AG09309 (cell line): ENCODE results near the gene PIK3R6.

Experiments used
- DNase-seq: peaks from one replicate; pipeline ENCODE4 v3.0.0-alpha.2; 2010; ENCODE audit warnings: low read depth
- H3K4me3 ChIP-seq: 2 replicates; pipeline ENCODE4 v1.5.1; 2011; ENCODE audit warnings: mild to moderate bottlenecking, low read depth, low read length, moderate library complexity; ENCODE audit not compliant: control insufficient read depth
- TF ChIP-seq, protein P1 (sequence below): IDR thresholded peaks from 2 replicates; pipeline ENCODE4 v1.5.1; 2011; ENCODE audit warnings: mild to moderate bottlenecking, low read depth, low read length, inconsistent platforms; ENCODE audit not compliant: insufficient read depth, control insufficient read depth; ENCODE audit errors: missing control alignments

PIK3R6 gene

DNA sequence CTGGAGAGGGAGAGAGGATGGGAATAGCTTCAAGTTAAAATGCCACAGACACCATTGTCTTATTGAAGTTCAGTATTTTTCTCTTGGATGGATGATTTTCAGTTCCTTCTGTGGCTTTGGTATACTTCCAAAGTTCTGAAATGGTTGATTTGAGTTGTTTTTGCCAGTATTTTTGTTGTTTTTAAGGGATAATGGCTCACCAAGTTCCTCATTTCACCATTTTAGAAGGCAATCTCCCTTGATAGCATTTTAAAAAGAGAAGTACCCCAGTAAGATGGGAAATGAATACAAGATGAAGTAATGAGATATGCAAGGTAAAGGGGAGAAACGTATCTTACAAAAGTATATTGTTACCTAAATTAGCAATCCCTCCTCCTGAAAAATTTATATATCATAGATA lies 90.6 kb downstream of the PIK3R6 start:
- TF ChIP-seq, protein P1, sequence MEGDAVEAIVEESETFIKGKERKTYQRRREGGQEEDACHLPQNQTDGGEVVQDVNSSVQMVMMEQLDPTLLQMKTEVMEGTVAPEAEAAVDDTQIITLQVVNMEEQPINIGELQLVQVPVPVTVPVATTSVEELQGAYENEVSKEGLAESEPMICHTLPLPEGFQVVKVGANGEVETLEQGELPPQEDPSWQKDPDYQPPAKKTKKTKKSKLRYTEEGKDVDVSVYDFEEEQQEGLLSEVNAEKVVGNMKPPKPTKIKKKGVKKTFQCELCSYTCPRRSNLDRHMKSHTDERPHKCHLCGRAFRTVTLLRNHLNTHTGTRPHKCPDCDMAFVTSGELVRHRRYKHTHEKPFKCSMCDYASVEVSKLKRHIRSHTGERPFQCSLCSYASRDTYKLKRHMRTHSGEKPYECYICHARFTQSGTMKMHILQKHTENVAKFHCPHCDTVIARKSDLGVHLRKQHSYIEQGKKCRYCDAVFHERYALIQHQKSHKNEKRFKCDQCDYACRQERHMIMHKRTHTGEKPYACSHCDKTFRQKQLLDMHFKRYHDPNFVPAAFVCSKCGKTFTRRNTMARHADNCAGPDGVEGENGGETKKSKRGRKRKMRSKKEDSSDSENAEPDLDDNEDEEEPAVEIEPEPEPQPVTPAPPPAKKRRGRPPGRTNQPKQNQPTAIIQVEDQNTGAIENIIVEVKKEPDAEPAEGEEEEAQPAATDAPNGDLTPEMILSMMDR = no peak
- no peak for DNase-seq
- no peak overlapping the region for H3K4me3 ChIP-seq

DNA sequence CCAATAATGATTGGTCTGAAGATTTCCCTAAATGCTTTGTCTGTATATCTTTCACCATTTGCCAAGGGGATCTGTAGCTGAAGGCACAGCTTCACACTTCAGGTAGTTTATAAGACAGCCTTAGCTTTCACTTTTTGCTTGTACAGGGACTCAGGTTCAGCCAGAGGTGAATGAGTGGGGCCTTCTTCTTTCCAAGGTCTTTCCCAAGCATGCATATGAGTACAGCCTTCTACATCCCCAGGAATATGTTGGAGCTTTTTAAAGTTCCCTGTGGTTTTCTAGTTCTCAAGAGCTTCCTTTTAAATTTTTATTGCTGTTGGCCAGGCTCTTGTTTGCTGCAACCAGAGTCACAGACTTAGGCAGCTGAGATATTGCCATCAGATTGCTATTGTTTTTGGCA lies 91.2 kb downstream of the PIK3R6 start:
- DNase-seq = no peak
- no peak overlapping the region for H3K4me3 ChIP-seq
- TF ChIP-seq, protein P1 = no peak

DNA sequence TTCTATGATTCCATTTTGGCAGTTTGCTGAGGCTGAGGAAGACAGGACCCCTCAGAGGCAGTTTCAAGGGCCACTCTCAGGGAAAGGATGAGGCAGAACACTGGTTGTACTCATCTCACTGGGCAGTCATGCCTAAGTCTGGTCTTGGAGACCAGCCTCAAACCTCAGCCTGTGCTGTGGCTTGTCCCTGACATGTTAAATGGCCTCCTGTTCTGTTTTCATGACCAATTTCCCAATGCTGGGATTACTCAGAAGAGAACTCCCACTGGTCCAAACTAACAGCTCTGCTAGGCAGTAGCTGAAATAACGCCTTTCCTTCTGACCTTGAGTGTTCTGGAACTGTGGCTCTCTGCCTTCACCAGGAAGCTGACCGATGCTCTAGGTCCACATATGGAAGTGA lies 100.7 kb downstream of the PIK3R6 start:
- TF ChIP-seq, protein P1 = no peak
- DNase-seq = no peak
- no peak overlapping the region for H3K4me3 ChIP-seq

DNA sequence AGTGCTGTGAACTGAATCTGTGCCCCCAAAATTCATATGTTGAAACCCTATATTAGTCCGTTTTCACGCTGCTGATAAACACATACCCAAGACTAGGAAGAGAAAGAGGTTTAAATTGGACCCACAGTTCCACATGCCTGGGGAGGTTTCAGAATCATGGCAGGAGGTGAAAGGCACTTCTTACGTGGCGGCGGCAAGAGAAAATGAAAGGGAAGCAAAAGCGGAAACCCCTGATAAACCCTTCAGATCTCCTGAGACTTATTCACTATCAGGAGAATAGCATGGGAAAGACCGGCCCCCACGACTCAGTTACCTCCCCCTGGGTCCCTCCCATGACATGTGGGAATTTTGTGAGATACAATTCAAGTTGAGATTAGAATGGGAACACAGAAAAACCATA lies 105.5 kb downstream of the PIK3R6 start:
- no peak overlapping the region for H3K4me3 ChIP-seq
- TF ChIP-seq, protein P1 = no peak
- no peak for DNase-seq

DNA sequence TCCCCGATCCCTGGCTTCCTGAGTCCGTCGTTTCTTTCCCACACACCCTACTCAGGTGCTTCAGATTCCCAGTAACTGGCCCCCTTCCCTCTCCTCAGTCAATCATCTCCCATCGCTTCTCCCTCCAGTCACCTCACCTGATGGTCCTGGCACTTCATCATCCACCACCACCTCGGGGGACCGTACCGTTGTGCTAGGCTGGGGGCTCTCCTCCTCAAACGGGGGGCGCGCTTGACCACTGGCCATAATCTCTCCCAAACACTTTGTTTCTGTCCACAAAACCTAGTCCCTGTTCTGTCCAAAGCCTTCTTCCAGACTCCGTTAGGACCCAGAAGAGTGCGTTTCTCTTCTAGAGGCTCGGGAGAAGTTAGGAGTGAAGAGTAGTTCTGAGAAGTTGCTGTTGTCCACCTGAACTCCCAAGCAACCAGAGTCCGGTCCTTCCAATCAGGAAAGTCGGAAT lies 109.3 kb downstream of the PIK3R6 start, which contains the start of gene SPDYE4:
Gene SPDYE4 (minus strand): TSS at position 410 of the 460 bp plus-strand sequence. CDS start 164 bp downstream, at position 246.
- TF ChIP-seq, protein P1 = no peak
- DNase-seq = no peak

DNA sequence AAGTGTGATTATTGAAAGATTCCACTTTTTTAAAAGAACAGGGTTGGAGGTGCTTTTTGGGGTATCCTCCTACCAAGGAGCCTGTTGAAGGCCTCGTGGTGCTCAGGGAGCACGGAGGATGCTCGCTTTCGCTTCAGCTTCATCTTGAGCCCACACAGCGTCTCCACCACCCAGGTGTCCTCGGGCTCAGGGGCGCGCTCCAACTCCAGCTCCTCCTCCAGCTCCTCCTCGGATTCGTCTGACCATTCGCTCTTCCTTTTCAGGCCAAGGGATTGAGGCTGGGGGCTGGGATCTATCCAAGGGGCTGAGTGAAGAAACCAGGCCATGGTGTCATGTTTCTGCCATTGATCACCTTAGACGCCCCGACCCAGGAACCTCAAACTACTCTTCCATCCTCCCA lies 110.3 kb downstream of the PIK3R6 start:
- no peak overlapping the region for H3K4me3 ChIP-seq
- TF ChIP-seq, protein P1 = no peak
- DNase-seq = no peak

More for the DNA sequence above, 109.3 kb downstream of the PIK3R6 start, which contains the start of gene SPDYE4:
- no peak within 1 kb of the TSS for H3K4me3 ChIP-seq
